ENCODE measurements around the gene PIK3R2.
A peak's percentile ranks its signal among the peaks of the same experiment; 100 is the strongest.
"Not testable (repeated sequence)": the region's sequence is repeated elsewhere in the genome, so short reads cannot be mapped to it uniquely, and the experiment has no call there.

Gene PIK3R2

GRCh38 chr19:18202397-18202777 lies 49.4 kb downstream of the PIK3R2 start:
- Histone ChIP-seq H3K9ac (ENCODE audit: low read depth, low read length) (no peak overlapping the region), H3K36me3 (ENCODE audit: insufficient read depth, low read length) (peaks cover 5% of the 10 kb centered on the region), H3K27me3 (ENCODE audit: control insufficient read depth, insufficient read depth, low read length) (no peaks in the 10 kb centered on the region), H3K4me2 (ENCODE audit: low read length) (peak overlapping the region; percentile 96), H3K4me3 (ENCODE audit: low read length) (no peak overlapping the region), H3K9me3 (replicated peaks; ENCODE audit: low read length) (no peaks in the 10 kb centered on the region), H3K4me1 (ENCODE audit: control insufficient read depth, insufficient read depth, low read length) (peaks cover 16% of the 10 kb centered on the region)

GRCh38 chr19:18202778-18203407 lies 49.9 kb downstream of the PIK3R2 start:
- Histone ChIP-seq H3K36me3 (ENCODE audit: insufficient read depth, low read length) (peaks cover 5% of the 10 kb centered on the region), H3K9ac (ENCODE audit: low read depth, low read length) (peak overlapping the region; percentile 65), H3K4me2 (ENCODE audit: low read length) (peak overlapping the region; percentile 96), H3K9me3 (replicated peaks; ENCODE audit: low read length) (no peaks in the 10 kb centered on the region), H3K4me3 (ENCODE audit: low read length) (peak overlapping the region; percentile 84), H3K27me3 (ENCODE audit: control insufficient read depth, insufficient read depth, low read length) (no peaks in the 10 kb centered on the region), H3K4me1 (ENCODE audit: control insufficient read depth, insufficient read depth, low read length) (peaks cover 20% of the 10 kb centered on the region)

- Histone ChIP-seq H3K4me2 (ENCODE audit: low read length) (peak overlapping the region; percentile 96), H3K9ac (ENCODE audit: low read depth, low read length) (peak overlapping the region; percentile 65), H3K4me1 (ENCODE audit: control insufficient read depth, insufficient read depth, low read length) (peaks cover 20% of the 10 kb centered on the region), H3K9me3 (replicated peaks; ENCODE audit: low read length) (no peaks in the 10 kb centered on the region), H3K27me3 (ENCODE audit: control insufficient read depth, insufficient read depth, low read length) (no peaks in the 10 kb centered on the region), H3K4me3 (ENCODE audit: low read length) (peak overlapping the region; percentile 84), H3K36me3 (ENCODE audit: insufficient read depth, low read length) (no peaks in the 10 kb centered on the region)
Measured at GRCh38 chr19:18203408-18203862, 50.5 kb downstream of the PIK3R2 start.

GRCh38 chr19:18203863-18204393 lies 51.0 kb downstream of the PIK3R2 start, which contains the start of gene RAB3A:
Gene RAB3A (minus strand): TSS chr19:18204042. CDS start chr19:18202740, 1,302 bp downstream.
- H3K4me1 ChIP-seq (ENCODE audit: control insufficient read depth, insufficient read depth, low read length), result peaks cover 23% of the 10 kb centered on the region
- peak within 1 kb of the TSS; percentile 84 for H3K4me3 ChIP-seq (ENCODE audit: low read length)
- H3K9ac ChIP-seq (ENCODE audit: low read depth, low read length), result peak within 1 kb of the TSS; percentile 98
- no peaks in the 10 kb centered on the region for H3K36me3 ChIP-seq (ENCODE audit: insufficient read depth, low read length)
- no peaks in the 10 kb centered on the region for H3K9me3 ChIP-seq (replicated peaks; ENCODE audit: low read length)
- H3K4me2 ChIP-seq (ENCODE audit: low read length), result peak within 1 kb of the TSS; percentile 96
- no peaks in the 10 kb centered on the region for H3K27me3 ChIP-seq (ENCODE audit: control insufficient read depth, insufficient read depth, low read length)

GRCh38 chr19:18204394-18205199 lies 51.6 kb downstream of the PIK3R2 start:
- peak overlapping the region; percentile 75 for H3K4me3 ChIP-seq (ENCODE audit: low read length)
- H3K4me1 ChIP-seq (ENCODE audit: control insufficient read depth, insufficient read depth, low read length), result peaks cover 23% of the 10 kb centered on the region
- no peaks in the 10 kb centered on the region for H3K27me3 ChIP-seq (ENCODE audit: control insufficient read depth, insufficient read depth, low read length)
- no peaks in the 10 kb centered on the region for H3K36me3 ChIP-seq (ENCODE audit: insufficient read depth, low read length)
- H3K4me2 ChIP-seq (ENCODE audit: low read length), result peak overlapping the region; percentile 94
- H3K9ac ChIP-seq (ENCODE audit: low read depth, low read length), result peak overlapping the region; percentile 98
- H3K9me3 ChIP-seq (replicated peaks; ENCODE audit: low read length), result no peaks in the 10 kb centered on the region

- Histone ChIP-seq H3K9ac (ENCODE audit: low read depth, low read length) (peak overlapping the region; percentile 98), H3K27me3 (ENCODE audit: control insufficient read depth, insufficient read depth, low read length) (no peaks in the 10 kb centered on the region), H3K4me3 (ENCODE audit: low read length) (peak overlapping the region; percentile 75), H3K4me2 (ENCODE audit: low read length) (peak overlapping the region; percentile 94), H3K36me3 (ENCODE audit: insufficient read depth, low read length) (no peaks in the 10 kb centered on the region), H3K9me3 (replicated peaks; ENCODE audit: low read length) (no peaks in the 10 kb centered on the region), H3K4me1 (ENCODE audit: control insufficient read depth, insufficient read depth, low read length) (peaks cover 23% of the 10 kb centered on the region)
Measured at GRCh38 chr19:18205200-18205892, 52.4 kb downstream of the PIK3R2 start.

- no peak overlapping the region for H3K4me3 ChIP-seq (ENCODE audit: low read length)
- H3K27me3 ChIP-seq (ENCODE audit: control insufficient read depth, insufficient read depth, low read length), result no peaks in the 10 kb centered on the region
- H3K9ac ChIP-seq (ENCODE audit: low read depth, low read length), result no peak overlapping the region
- H3K36me3 ChIP-seq (ENCODE audit: insufficient read depth, low read length), result no peaks in the 10 kb centered on the region
- H3K9me3 ChIP-seq (replicated peaks; ENCODE audit: low read length), result no peaks in the 10 kb centered on the region
- peaks cover 23% of the 10 kb centered on the region for H3K4me1 ChIP-seq (ENCODE audit: control insufficient read depth, insufficient read depth, low read length)
- H3K4me2 ChIP-seq (ENCODE audit: low read length), result no peak overlapping the region
Measured at GRCh38 chr19:18206018-18206417, 53.1 kb downstream of the PIK3R2 start.

- Histone ChIP-seq H3K4me3 (ENCODE audit: low read length) (peak overlapping the region; percentile 29), H3K27me3 (ENCODE audit: control insufficient read depth, insufficient read depth, low read length) (no peaks in the 10 kb centered on the region), H3K36me3 (ENCODE audit: insufficient read depth, low read length) (no peaks in the 10 kb centered on the region), H3K4me1 (ENCODE audit: control insufficient read depth, insufficient read depth, low read length) (peaks cover 17% of the 10 kb centered on the region), H3K9ac (ENCODE audit: low read depth, low read length) (peak overlapping the region; percentile 47), H3K4me2 (ENCODE audit: low read length) (peak overlapping the region; percentile 56), H3K9me3 (replicated peaks; ENCODE audit: low read length) (no peaks in the 10 kb centered on the region)
Measured at GRCh38 chr19:18208098-18208951, 55.4 kb downstream of the PIK3R2 start.

- H3K4me1 ChIP-seq (ENCODE audit: control insufficient read depth, insufficient read depth, low read length), result peaks cover 15% of the 10 kb centered on the region
- H3K9ac ChIP-seq (ENCODE audit: low read depth, low read length); H3K4me2 ChIP-seq (ENCODE audit: low read length); H3K9me3 ChIP-seq (replicated peaks; ENCODE audit: low read length); H3K27me3 ChIP-seq (ENCODE audit: control insufficient read depth, insufficient read depth, low read length); H3K36me3 ChIP-seq (ENCODE audit: insufficient read depth, low read length); H3K4me3 ChIP-seq (ENCODE audit: low read length): not testable (repeated sequence)
Measured at GRCh38 chr19:18209912-18210311, 56.9 kb downstream of the PIK3R2 start.

- Histone ChIP-seq H3K4me2 (ENCODE audit: low read length) (no peak overlapping the region), H3K4me1 (ENCODE audit: control insufficient read depth, insufficient read depth, low read length) (peaks cover 12% of the 10 kb centered on the region), H3K9me3 (replicated peaks; ENCODE audit: low read length) (no peaks in the 10 kb centered on the region), H3K9ac (ENCODE audit: low read depth, low read length) (no peak overlapping the region), H3K36me3 (ENCODE audit: insufficient read depth, low read length) (no peaks in the 10 kb centered on the region), H3K27me3 (ENCODE audit: control insufficient read depth, insufficient read depth, low read length) (no peaks in the 10 kb centered on the region), H3K4me3 (ENCODE audit: low read length) (no peak overlapping the region)
Measured at GRCh38 chr19:18211683-18212082, 58.7 kb downstream of the PIK3R2 start.

Measured in skeletal muscle satellite cell (primary cell).